Activated CD4-positive, alpha-beta T cell treated with anti-CD3 and anti-CD28 coated beads, Interleukin-2, amount 50 U/mL, for 1 hour (primary cell): Measurements from ENCODE around the gene CTAGE6.
"Not testable (repeated sequence)": the region's sequence is repeated elsewhere in the genome, so short reads cannot be mapped to it uniquely, and the experiment has no call there.

Experiments used
- DNase-seq: peaks from one replicate; pipeline ENCODE4 v3.0.0-alpha.2; 2020

Gene CTAGE6

GRCh38 chr7:143715543-143716193, 41.8 kb downstream of the CTAGE6 start:
- DNase-seq: not testable (repeated sequence)

GRCh38 chr7:143714581-143715454, 42.7 kb downstream of the CTAGE6 start:
- not testable (repeated sequence) for DNase-seq

GRCh38 chr7:143712381-143712780, 45.1 kb downstream of the CTAGE6 start:
- not testable (repeated sequence) for DNase-seq

- DNase-seq: not testable (repeated sequence)
These were observed 45.7 kb downstream of the CTAGE6 start for GRCh38 chr7:143711727-143712324.

GRCh38 chr7:143709895-143710294, 47.6 kb downstream of the CTAGE6 start:
- not testable (repeated sequence) for DNase-seq
